SH-SY5Y (cell line): Measurements from ENCODE around the gene WIPF1.

Source experiments
- GATA2 ChIP-seq: IDR thresholded peaks from 2 replicates; pipeline ENCODE4 v1.6.1; 2011; ENCODE audit warnings: mild to moderate bottlenecking, low read depth, low read length
- GATA3 ChIP-seq: IDR thresholded peaks from 2 replicates; pipeline ENCODE4 v1.6.1; 2011; ENCODE audit warnings: low read depth, mild to moderate bottlenecking, low read length, moderate library complexity

WIPF1 gene

GRCh38 chr2:174561283-174561971 lies 36.2 kb downstream of the WIPF1 start:
- TF ChIP-seq GATA2 (no peak), GATA3 (no peak)

- TF ChIP-seq GATA3 (no peak), GATA2 (no peak)
Observed at GRCh38 chr2:174560737-174561136, 36.9 kb downstream of the WIPF1 start.

- TF ChIP-seq GATA3 (no peak), GATA2 (no peak)
Observed at GRCh38 chr2:174555998-174556397, 41.6 kb downstream of the WIPF1 start.

GRCh38 chr2:174554529-174555150 lies 43.0 kb downstream of the WIPF1 start:
- TF ChIP-seq GATA2, result no peak
- TF ChIP-seq GATA3, result no peak

GRCh38 chr2:174553811-174554493 lies 43.7 kb downstream of the WIPF1 start:
- TF ChIP-seq GATA2 (no peak), GATA3 (no peak)

GRCh38 chr2:174552880-174553279 lies 44.7 kb downstream of the WIPF1 start:
- TF ChIP-seq GATA2 (no peak), GATA3 (no peak)

- TF ChIP-seq GATA3 (no peak), GATA2 (no peak)
Observed at GRCh38 chr2:174551697-174552096, 45.9 kb downstream of the WIPF1 start.

GRCh38 chr2:174546519-174547506 lies 50.8 kb downstream of the WIPF1 start:
- no peak for TF ChIP-seq GATA2
- TF ChIP-seq GATA3, result no peak

- TF ChIP-seq GATA3 (no peak), GATA2 (no peak)
Observed at GRCh38 chr2:174545240-174545639, 52.4 kb downstream of the WIPF1 start.

GRCh38 chr2:174544802-174545201 lies 52.8 kb downstream of the WIPF1 start:
- TF ChIP-seq GATA3, result no peak
- no peak for TF ChIP-seq GATA2

GRCh38 chr2:174544156-174544555 lies 53.4 kb downstream of the WIPF1 start:
- TF ChIP-seq GATA3 (no peak), GATA2 (no peak)

GRCh38 chr2:174540893-174541292 lies 56.7 kb downstream of the WIPF1 start:
- TF ChIP-seq GATA3 (no peak), GATA2 (no peak)

- TF ChIP-seq GATA3 (peak; percentile 49), GATA2 (peak; percentile 87)
Observed at GRCh38 chr2:174535757-174536703, 61.6 kb downstream of the WIPF1 start.

GRCh38 chr2:174535083-174535482 lies 62.5 kb downstream of the WIPF1 start:
- TF ChIP-seq GATA2 (peak; percentile 80), GATA3 (peak; percentile 86)
